ENCODE data around the gene CEACAM16. TPM values are rescaled to one million over a fixed set of nuclear protein-coding genes. Genes with fewer than 3 reads are reported as not detected.

The CEACAM16 gene
- total and polyA plus RNA-seq, 10 of the 15 experiments (the other 5 are each of a cell fraction or from before 2014, with no cell fraction given), result not detected

DNA sequence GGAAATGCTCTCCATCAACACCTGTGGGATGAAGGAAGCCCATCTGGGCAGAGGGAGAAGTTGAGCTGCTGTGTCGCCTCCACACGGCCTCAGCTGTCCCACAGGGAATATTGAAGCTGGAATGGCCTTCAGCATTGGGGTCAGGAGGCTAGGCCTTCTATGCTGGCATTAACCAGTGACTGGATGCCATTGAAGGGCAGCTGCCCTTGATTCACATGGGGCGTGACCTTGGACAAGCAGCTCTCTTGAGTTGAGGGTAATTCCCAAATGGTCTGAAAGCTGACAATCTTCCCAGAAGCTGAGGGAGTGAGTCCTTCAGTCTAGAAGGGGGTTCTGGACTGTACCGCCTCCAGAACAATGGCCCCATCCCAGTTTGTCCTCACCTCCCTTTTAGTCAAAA, 56.3 kb downstream of the CEACAM16 start (continued):
- TF ChIP-seq, protein P1, sequence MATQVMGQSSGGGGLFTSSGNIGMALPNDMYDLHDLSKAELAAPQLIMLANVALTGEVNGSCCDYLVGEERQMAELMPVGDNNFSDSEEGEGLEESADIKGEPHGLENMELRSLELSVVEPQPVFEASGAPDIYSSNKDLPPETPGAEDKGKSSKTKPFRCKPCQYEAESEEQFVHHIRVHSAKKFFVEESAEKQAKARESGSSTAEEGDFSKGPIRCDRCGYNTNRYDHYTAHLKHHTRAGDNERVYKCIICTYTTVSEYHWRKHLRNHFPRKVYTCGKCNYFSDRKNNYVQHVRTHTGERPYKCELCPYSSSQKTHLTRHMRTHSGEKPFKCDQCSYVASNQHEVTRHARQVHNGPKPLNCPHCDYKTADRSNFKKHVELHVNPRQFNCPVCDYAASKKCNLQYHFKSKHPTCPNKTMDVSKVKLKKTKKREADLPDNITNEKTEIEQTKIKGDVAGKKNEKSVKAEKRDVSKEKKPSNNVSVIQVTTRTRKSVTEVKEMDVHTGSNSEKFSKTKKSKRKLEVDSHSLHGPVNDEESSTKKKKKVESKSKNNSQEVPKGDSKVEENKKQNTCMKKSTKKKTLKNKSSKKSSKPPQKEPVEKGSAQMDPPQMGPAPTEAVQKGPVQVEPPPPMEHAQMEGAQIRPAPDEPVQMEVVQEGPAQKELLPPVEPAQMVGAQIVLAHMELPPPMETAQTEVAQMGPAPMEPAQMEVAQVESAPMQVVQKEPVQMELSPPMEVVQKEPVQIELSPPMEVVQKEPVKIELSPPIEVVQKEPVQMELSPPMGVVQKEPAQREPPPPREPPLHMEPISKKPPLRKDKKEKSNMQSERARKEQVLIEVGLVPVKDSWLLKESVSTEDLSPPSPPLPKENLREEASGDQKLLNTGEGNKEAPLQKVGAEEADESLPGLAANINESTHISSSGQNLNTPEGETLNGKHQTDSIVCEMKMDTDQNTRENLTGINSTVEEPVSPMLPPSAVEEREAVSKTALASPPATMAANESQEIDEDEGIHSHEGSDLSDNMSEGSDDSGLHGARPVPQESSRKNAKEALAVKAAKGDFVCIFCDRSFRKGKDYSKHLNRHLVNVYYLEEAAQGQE (IDR thresholded peaks at IDR 0.05; ENCODE audit: low read depth, low read length), result no peak
- TF ChIP-seq PAX8 (IDR thresholded peaks at IDR 0.05) (no peak), BCL3 (IDR thresholded peaks at IDR 0.05; ENCODE audit: borderline replicate concordance, insufficient read depth, low read depth, low read length, poor library complexity, severe bottlenecking) (no peak), CTCF (IDR thresholded peaks at IDR 0.05 in 2 of 3, conservative IDR thresholded peaks at IDR 0.05 in 1 of 3; ENCODE audit: control insufficient read depth in 2 of 3, extremely low read depth in 1 of 3, insufficient read depth in 1 of 3, low read depth in 3 of 3, low read length in 3 of 3) (no peak), NKRF (conservative IDR thresholded peaks at IDR 0.05) (no peak), HCFC1 (IDR thresholded peaks at IDR 0.05; ENCODE audit: low read length) (no peak), POLR2AphosphoS2 (IDR thresholded peaks at IDR 0.05; ENCODE audit: low read depth, low read length) (no peak)
- TF ChIP-seq, protein P2, sequence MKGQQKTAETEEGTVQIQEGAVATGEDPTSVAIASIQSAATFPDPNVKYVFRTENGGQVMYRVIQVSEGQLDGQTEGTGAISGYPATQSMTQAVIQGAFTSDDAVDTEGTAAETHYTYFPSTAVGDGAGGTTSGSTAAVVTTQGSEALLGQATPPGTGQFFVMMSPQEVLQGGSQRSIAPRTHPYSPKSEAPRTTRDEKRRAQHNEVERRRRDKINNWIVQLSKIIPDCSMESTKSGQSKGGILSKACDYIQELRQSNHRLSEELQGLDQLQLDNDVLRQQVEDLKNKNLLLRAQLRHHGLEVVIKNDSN (IDR thresholded peaks at IDR 0.05; ENCODE audit: borderline replicate concordance, extremely low read length, insufficient read depth, low read depth, low read length), result no peak

All from GM12878 (cell line).